GM23248 (cell line): Measurements from ENCODE around the gene ZNF839.

Experiments
- EZH2 ChIP-seq: fragments of 200-600 bp; sonication (generic); IDR thresholded peaks from 2 replicates; pipeline ENCODE4 v1.6.1; 2018; ENCODE audit warnings: antibody characterized with exemption, mild to moderate bottlenecking; ENCODE audit not compliant: insufficient read depth, poor library complexity, severe bottlenecking
- EZH2phosphoT487 ChIP-seq: fragments of 200-600 bp; sonication (generic); IDR thresholded peaks from 2 replicates; pipeline ENCODE4 v1.6.1; 2018; ENCODE audit warnings: antibody characterized with exemption, moderate library complexity, mild to moderate bottlenecking, low read depth; ENCODE audit not compliant: insufficient read depth

DNA sequence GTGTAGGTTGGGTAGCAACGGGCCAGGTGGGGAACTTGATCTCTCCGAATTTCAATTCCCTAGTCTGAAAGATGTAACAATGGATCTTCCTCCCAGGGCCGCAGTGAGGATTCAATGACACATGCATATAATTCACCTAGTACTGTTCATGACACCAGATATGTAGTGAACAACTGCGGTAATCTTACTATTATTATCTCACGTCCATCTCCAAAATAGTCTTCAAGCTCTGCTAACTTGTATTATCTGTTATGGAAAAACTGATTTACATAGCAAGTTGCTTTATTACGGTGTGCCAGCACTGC is 41.0 kb upstream of the ZNF839 start:
- TF ChIP-seq EZH2 (no peak), EZH2phosphoT487 (no peak)
